ENCODE data around the gene MCRIP2. TPM values are rescaled to one million over a fixed set of nuclear protein-coding genes. Genes with fewer than 3 reads are reported as not detected.
A peak's percentile ranks its signal among the peaks of the same experiment; 100 is the strongest.

The MCRIP2 gene
- total and polyA plus RNA-seq, 9 of the 15 experiments (the other 6 are each of a cell fraction or from before 2014, with no cell fraction given), result 0.80 to 120 (median 35.2) TPM

DNA sequence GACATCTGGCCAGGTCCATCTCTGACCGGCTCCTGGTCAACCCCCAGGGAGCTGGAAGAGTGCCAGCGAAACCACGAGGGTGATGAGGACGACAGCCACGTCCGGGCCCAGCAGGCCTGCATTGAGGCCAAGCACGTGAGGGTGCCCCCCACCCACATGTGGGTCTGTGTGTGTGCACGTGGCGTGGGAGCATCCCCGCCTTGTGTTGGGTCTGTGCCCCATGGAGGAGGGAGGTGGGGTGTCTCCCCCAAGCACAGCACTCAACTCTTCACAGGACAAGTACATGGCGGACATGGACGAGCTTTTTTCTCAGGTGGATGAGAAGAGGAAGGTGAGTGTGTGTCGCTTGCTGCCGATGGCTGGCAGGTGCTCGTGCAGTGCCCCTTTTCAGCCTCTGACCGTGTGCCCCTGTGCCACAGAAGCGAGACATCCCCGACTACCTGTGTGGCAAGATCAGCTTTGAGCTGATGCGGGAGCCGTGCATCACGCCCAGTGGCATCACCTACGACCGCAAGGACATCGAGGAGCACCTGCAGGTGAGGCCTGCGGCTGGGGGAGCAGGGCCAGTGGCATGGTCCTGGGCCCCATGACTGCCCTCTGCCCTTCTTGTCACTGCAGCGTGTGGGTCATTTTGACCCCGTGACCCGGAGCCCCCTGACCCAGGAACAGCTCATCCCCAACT, 40.3 kb downstream of the MCRIP2 start (continued):
- TF ChIP-seq, protein P1, sequence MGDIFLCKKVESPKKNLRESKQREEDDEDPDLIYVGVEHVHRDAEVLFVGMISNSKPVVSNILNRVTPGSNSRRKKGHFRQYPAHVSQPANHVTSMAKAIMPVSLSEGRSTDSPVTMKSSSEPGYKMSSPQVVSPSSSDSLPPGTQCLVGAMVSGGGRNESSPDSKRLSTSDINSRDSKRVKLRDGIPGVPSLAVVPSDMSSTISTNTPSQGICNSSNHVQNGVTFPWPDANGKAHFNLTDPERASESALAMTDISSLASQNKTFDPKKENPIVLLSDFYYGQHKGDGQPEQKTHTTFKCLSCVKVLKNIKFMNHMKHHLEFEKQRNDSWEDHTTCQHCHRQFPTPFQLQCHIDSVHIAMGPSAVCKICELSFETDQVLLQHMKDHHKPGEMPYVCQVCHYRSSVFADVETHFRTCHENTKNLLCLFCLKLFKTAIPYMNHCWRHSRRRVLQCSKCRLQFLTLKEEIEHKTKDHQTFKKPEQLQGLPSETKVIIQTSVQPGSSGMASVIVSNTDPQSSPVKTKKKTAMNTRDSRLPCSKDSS (IDR thresholded peaks at IDR 0.05; ENCODE audit: low read depth, partially characterized antibody), result no peak
- TF ChIP-seq, protein P2, sequence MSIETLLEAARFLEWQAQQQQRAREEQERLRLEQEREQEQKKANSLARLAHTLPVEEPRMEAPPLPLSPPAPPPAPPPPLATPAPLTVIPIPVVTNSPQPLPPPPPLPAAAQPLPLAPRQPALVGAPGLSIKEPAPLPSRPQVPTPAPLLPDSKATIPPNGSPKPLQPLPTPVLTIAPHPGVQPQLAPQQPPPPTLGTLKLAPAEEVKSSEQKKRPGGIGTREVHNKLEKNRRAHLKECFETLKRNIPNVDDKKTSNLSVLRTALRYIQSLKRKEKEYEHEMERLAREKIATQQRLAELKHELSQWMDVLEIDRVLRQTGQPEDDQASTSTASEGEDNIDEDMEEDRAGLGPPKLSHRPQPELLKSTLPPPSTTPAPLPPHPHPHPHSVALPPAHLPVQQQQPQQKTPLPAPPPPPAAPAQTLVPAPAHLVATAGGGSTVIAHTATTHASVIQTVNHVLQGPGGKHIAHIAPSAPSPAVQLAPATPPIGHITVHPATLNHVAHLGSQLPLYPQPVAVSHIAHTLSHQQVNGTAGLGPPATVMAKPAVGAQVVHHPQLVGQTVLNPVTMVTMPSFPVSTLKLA (conservative IDR thresholded peaks at IDR 0.05), result peak; percentile 91 to 94
- 0 out of 2 replicates have a peak, but pooled peaks have one; percentile 14 for TF ChIP-seq RB1 (IDR thresholded peaks at IDR 0.05; ENCODE audit: low read depth)
- TF ChIP-seq ZNF592 (IDR thresholded peaks at IDR 0.05), result peak; percentile 77
- 0 out of 2 replicates have a peak, but pooled peaks have one; percentile 42 for TF ChIP-seq ARID4B (CRISPR knock-in tag; IDR thresholded peaks at IDR 0.05)
- peak; percentile 72 for TF ChIP-seq ZFX (CRISPR knock-in tag; IDR thresholded peaks at IDR 0.05)
- TF ChIP-seq CXXC5 (CRISPR knock-in tag; IDR thresholded peaks at IDR 0.05), result peak; percentile 78
- TF ChIP-seq, protein P3, sequence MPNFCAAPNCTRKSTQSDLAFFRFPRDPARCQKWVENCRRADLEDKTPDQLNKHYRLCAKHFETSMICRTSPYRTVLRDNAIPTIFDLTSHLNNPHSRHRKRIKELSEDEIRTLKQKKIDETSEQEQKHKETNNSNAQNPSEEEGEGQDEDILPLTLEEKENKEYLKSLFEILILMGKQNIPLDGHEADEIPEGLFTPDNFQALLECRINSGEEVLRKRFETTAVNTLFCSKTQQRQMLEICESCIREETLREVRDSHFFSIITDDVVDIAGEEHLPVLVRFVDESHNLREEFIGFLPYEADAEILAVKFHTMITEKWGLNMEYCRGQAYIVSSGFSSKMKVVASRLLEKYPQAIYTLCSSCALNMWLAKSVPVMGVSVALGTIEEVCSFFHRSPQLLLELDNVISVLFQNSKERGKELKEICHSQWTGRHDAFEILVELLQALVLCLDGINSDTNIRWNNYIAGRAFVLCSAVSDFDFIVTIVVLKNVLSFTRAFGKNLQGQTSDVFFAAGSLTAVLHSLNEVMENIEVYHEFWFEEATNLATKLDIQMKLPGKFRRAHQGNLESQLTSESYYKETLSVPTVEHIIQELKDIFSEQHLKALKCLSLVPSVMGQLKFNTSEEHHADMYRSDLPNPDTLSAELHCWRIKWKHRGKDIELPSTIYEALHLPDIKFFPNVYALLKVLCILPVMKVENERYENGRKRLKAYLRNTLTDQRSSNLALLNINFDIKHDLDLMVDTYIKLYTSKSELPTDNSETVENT (CRISPR knock-in tag; IDR thresholded peaks at IDR 0.05), result no peak
- no peak for TF ChIP-seq ZNF668 (CRISPR knock-in tag; IDR thresholded peaks at IDR 0.05)
- TF ChIP-seq TEAD4 (IDR thresholded peaks at IDR 0.05; ENCODE audit: low read length), result peak; percentile 22; the same call in 1 of the 2 replicates
- TF ChIP-seq TEAD4 (CRISPR knock-in tag; IDR thresholded peaks at IDR 0.05; ENCODE audit: borderline replicate concordance), result no peak
- peak; percentile 68; the same call in 1 of the 2 replicates for TF ChIP-seq EP400 (IDR thresholded peaks at IDR 0.05)
